Astrocyte of the hippocampus (primary cell): ENCODE data around the gene HIVEP3.
"Not testable (repeated sequence)": the region's sequence is repeated elsewhere in the genome, so short reads cannot be mapped to it uniquely, and the experiment has no call there.

ENCODE experiments used
- DNase-seq: peaks from one replicate; pipeline ENCODE4 v3.0.0; 2011; ENCODE audit warnings: low read depth, low spot score

HIVEP3 gene

DNA sequence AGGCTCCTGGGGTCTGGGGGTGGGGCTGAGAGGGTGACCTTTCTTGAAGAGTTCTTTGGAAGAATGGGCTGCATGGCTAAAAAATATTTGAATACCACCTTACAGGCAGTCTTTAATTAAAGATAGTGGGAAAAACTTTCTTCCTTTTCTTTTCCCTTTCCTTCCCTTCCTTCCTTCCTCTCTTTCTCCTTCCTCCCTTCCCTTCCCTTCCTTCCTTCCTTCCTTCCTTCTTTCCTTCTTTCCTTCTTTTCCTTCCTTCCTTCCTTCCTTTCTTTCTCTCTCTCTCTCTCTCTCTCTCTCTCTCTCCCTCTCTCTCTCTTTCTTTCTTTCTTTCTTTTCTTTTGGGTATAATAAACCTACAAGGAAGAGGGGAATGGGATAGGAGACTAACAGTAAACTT lies 356.4 kb downstream of the HIVEP3 start:
- DNase-seq = no peak

DNA sequence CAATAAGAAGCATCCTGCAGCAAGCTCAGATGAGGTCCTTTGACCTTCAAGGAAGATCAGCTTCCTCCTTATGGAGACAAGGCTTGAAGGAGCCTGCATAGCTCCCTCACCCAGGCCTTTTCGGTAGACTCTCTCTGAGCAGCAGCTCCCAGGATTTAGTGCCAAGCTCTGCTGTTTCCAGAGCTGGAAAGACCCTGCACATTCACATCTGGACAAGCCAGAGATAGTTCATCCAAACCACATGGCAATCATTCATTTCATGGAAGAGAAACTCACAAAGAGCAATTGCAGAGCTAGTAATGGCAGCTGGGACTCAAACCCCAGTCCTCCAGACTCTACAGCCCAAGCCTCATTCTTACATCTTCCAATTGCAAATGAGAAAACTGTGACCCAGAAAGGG lies 357.8 kb downstream of the HIVEP3 start:
- no peak for DNase-seq

DNA sequence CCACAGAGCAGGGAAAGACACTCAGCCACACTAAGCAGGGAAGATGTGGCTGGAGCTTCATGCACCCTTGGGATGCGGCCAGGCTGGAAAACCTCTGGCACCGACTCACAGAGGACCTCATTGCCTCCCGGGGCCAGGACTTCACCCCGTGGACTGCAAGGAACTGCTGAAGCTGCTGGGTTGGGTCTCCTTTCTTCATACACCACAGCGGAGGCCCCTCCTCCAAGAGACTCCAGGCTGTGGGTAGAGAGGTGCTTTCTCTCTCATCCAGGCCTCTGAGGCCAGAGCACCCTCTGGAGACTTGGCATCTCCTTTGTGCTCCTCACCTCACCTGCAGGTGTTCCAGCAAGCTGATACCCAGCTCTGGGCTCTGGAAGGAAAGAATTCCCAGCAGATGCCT lies 358.2 kb downstream of the HIVEP3 start:
- no peak for DNase-seq

- no peak for DNase-seq
Measured at GRCh38 chr1:41559331-41559730, 359.4 kb downstream of the HIVEP3 start.

DNA sequence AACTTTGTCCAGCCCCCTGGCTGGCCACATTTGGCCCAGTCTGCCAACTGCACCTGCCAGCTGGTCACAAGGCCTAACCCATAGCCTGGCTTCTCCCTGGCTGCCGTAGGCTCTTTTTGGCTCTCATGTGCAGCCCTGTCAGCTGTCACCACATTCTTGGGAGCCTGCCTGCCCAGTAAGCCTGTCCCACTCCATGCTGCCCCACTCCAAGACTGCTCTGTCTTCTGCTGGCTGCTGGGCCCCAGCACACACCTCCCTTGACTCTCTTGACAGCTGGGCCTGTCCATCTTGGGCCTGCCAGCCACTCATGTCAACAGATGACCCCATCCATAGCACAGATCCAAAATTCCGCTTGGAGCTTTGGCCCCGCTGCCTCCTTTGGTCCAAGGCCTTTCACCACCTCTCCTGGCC lies 360.0 kb downstream of the HIVEP3 start:
- DNase-seq = no peak

- DNase-seq = no peak
Measured at GRCh38 chr1:41557751-41558455, 360.8 kb downstream of the HIVEP3 start.

DNA sequence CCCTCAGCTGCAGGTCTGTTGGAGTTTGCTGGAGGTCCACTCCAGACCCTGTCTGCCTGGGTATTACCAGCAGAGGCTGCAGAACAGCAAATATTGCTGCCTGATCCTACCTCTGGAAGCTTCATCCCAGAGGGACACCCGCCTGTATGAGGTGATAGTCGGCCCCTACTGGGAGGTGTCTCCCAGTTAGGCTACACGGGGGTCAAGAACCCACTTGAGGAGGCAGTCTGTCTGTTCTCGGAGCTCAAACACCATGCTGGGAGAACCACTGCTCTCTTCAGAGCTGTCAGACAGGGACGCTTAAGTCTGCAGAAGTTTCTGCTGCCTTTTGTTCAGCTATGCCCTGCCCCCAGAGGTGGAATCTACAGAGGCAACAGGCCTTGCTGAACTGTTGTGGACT lies 364.0 kb downstream of the HIVEP3 start:
- DNase-seq = not testable (repeated sequence)

- DNase-seq = no peak
Measured at GRCh38 chr1:41547781-41548560, 370.8 kb downstream of the HIVEP3 start.

DNA sequence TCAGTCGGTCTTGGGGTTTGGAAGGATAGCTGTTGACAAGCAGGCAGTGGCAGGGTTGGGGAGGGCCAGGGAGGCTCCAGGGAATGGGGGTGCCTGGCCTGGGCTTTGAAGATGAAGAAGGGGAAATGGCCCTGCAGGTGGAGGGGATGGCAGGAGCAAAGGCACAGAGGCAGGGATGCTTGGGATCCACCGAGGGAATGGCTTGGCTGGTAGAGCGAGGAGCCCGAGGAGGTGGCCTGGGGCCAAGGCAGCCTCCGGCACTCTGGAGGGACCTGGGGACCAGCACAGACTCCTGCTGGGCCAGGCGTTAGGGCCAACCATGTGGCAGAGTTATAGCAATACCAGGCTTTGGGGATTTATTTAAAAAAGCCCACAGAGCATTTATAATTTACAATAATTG lies 371.4 kb downstream of the HIVEP3 start:
- no peak for DNase-seq

GRCh38 chr1:41546833-41547135 lies 371.9 kb downstream of the HIVEP3 start:
- no peak for DNase-seq

DNA sequence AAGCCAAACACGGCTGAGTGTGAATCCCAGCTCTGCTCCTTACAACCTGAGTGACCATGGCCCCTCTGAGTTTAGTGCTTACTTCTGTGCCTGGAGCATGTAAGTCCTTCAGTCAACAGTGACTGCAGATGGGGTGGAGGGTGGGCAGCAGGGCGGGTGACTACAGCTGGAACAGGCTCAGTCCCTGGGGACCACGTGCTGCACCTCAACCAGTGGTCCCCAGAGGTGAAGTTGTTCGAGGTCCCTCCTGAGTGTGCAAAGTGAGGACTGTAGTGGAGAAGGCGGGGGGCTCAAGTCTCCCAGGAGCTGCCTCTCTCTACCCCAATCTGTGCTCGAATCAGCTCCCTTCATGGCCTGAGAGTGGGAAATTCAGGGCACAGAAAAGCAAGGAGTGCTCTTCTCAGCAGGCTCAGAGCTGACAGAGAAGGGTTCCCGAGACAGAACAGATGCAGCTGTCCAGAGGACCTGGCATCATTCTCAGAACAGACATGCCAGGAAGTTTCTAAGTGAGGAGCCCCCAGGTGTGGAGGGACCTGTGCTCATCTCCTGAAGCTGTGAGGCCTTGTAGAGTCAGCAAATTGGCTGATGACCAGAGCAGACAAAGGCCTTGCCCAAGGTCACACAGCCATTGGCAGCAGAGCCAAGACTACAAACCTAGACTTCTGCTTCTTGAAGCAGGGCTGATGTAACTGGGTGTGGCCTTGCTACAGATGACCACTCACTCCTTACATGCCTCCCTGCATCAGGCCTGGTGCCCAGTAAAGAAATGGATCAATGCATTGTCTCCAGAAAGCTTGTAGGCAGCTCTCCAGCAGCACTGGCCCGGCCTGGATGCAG lies 372.5 kb downstream of the HIVEP3 start:
- no peak for DNase-seq

GRCh38 chr1:41542196-41542930 lies 376.4 kb downstream of the HIVEP3 start:
- no peak for DNase-seq

DNA sequence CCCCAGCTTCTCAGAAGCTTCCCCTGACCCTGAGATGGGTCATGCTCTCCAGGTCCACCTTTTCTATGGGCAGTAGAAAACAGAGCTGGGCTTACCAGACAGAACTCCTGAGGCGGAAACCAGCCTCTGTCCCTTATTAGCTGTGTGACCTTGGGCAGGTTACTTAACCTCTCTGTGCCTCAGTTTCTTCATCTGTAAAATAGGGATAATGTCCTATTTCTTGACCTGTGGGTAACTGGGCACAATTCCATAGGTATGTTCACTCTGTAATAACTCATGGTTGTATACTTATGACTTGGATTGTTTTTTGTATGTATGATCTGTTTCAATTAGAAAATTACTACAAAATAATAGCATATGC lies 377.1 kb downstream of the HIVEP3 start:
- DNase-seq = no peak

DNA sequence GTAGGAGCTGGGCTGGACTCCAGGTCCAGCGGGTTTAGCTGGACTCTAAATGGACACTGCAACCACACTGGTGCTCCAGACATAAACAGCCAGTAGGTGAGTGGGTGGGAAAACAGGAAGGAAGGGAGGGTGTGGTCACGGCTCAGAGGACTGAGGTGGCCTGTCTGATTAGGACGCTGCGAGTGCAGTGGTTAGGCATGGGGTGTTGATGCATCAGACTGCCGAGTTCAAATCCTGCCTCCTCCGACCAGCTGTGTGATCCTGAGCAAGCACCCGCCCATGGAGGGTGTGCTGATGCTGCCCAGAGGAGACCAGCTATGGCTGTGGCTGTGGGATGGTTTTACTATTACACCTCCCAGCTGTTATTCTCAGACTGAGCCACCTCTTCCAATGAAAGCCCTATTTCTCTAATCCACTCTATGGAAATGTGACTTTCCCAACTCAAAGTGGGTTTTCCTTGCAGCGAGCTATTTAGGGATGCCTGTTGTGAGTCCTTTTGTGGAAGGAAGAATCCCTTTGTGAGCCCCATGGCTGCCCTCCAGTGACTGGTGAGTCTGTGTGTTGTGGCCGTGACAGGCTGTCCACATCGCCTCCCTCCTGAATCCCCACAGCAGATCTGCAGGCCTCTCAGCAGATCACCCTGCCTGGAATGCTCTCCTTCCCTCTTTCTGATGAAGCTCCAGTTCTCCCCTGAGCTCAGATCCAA lies 377.7 kb downstream of the HIVEP3 start:
- DNase-seq = peak; percentile 17

GRCh38 chr1:41539999-41540398 lies 378.7 kb downstream of the HIVEP3 start:
- no peak for DNase-seq

DNA sequence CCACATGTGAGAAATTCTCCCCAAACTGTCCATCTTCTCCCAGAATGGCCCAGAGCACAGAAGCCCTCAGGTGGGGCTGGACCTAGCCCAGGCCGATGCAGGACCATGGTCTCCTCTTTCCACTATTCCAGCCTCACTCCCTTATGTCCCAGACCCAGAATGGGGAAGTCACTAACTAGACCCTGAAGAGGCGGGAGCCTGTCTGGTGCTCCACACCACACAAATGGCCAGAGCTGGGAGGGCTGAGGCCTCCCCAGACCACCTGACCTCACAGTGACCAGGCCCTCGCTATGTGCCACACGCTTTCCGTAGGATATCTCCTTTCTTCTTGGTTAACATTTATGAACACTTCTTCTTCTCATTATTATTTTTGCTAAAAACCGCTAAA lies 379.3 kb downstream of the HIVEP3 start:
- no peak for DNase-seq

DNA sequence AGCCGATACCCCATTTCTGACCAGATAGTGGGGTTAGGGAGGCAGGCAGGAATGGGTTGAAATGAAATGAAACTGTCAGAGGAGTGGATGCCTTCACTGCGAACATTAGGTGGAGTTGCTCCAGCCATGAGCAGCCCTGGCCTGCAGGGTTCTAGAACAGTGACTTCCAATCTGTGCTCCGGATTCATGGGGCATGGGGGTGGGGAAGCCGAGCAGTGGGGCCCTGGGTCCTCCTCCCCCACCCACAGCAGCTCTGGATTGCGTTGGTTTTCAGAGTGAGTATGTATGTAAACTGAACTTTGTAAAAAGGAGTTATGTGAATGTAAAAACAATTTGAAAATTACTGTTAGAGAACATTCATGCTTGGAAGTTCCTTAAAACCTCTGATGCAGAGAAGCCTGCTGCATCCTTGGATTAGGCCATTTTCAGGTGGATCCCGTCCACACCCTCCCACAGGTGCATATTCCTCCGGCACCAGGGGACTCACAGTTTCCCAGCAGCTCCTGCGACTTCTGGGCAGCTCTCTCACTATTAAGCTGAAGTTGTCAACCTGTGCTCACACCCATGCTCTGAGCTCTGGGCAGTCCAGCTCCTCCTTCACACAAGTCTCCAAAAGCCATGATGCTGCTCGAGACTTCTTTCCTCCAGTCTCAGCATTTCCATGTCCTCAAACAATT lies 379.8 kb downstream of the HIVEP3 start:
- no peak for DNase-seq

GRCh38 chr1:41537788-41538351 lies 380.9 kb downstream of the HIVEP3 start:
- DNase-seq = peak; percentile 70

- peak; percentile 50 for DNase-seq
Measured at GRCh38 chr1:41537251-41537650, 381.5 kb downstream of the HIVEP3 start.

DNA sequence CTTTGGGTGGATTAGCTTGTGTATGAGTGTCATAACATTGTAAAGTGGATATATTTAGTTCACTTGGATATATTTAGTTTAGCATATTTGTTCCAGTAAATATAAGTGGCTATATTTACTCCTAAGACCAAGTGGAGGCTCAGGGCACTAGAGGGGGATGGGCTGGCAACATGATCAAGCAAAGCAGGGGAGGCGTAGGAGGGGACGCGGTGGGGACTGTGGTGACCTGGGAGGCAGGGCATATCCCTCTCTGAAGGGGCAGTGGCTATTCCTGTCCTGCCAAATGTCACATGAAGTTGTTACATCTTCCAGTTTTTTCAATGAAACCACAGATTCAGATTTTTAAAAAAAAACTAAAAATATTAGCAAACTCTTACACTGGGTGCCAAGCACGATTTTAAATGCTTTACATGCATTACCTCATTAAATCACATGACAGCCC lies 382.3 kb downstream of the HIVEP3 start:
- DNase-seq = no peak
